ENCODE data around the gene SREBF2.

DNA sequence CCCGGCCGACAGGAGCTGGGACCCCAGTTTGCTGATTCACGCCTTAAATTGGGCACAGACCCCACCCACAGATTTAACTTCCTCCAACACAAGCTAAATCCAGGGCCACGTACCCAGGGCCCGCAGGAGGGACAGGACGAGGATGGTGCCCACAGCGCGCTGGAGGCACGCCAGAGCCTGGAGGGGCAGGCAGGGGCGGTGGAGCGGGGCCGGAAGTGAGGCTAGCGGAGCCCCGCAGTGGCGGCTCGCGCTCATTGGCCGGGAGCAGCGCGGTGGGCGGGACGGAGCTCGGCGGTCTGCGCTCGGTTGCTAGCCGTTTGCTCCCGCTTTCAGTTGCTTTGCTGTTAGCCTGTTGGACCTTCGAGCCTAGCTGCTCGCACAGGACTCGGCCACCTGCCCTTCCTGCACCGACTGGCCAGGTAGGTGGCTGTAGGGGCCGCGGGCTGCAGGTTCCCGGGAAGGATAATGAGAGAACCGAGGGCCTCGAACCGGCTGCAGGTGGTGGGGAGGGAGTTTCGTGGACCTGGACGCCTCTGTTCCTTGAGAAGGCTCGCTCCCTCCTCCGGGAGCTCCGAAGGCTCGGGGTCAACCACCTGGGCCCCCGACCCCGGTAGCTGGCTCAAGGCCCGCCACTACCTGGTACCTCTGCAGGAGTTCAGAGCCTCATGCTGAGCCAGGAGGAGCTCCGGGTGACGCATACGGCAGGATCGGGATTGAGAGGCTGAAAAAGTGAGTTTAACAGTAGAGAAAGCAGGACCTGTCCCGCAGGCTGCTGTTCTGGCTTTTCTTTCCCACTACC is 32.4 kb upstream of the SREBF2 start, which contains the start of gene CCDC134:
- TF ChIP-seq EZH2phosphoT487 (IDR thresholded peaks at IDR 0.05; ENCODE audit: low read depth, severe bottlenecking, unreplicated experiment) = no peak
- TF ChIP-seq CTCF (IDR thresholded peaks at IDR 0.05; ENCODE audit: poor library complexity) = no peak
- TF ChIP-seq EZH2 (IDR thresholded peaks at IDR 0.05; ENCODE audit: borderline replicate concordance) = no peak
